Activated CD4-positive, alpha-beta memory T cell treated with anti-CD3 and anti-CD28 coated beads, Interleukin-2, amount 10 ng/mL, durations not matched to agents 7 days and 5 days (primary cell): Measurements from ENCODE around the gene SF3B1. TPM values are rescaled to one million over a fixed set of nuclear protein-coding genes. Genes with fewer than 3 reads are reported as not detected.

ENCODE experiments used
- CTCF ChIA-PET: fragments of 350-600 bp; sonication (Branson Sonifier 250); formaldehyde crosslinking; loops from one replicate; lab custom pipeline; 2021; ENCODE audit warnings: antibody characterized with exemption, inconsistent platforms; lab: Charles Lee
- POLR2A ChIA-PET: fragments of 350-600 bp; sonication (Branson Sonifier 250); formaldehyde crosslinking; loops from one replicate; lab custom pipeline; 2021; ENCODE audit warnings: antibody characterized with exemption; lab: Charles Lee
- DNase-seq: peaks from one replicate; pipeline ENCODE4 v3.0.0-alpha.2; 2020
- H3K27ac Mint-ChIP-seq: one replicate; pipeline ENCODE4 v1.8.0; 2021; ENCODE audit warnings: mild to moderate bottlenecking, mixed read lengths
- H3K27me3 Mint-ChIP-seq: one replicate; pipeline ENCODE4 v1.8.0; 2021; ENCODE audit warnings: mixed read lengths
- H3K36me3 Mint-ChIP-seq: one replicate; pipeline ENCODE4 v1.8.0; 2021; ENCODE audit warnings: low read depth, mixed read lengths
- H3K4me1 Mint-ChIP-seq: one replicate; pipeline ENCODE4 v1.8.0; 2021; ENCODE audit warnings: mixed read lengths
- H3K4me3 Mint-ChIP-seq: one replicate; pipeline ENCODE4 v1.8.0; 2021; ENCODE audit warnings: mild to moderate bottlenecking, mixed read lengths
- H3K9me3 Mint-ChIP-seq: one replicate; pipeline ENCODE4 v1.8.0; 2021; ENCODE audit warnings: mixed read lengths
- total RNA-seq, 2 experiments: library from RNA; stranded (reverse); gene quantifications; one replicate each; pipeline ENCODE4 v1.2.3, GENCODE V29; 2021

SF3B1 gene
- total RNA-seq, 2 experiments from 2014 or later: 292 to 304 TPM

- ChIA-PET POLR2A (interaction anchor here (0.8 to 8.3 kb wide), 4 partner anchors 10 to 84 kb away, joined by 3 to 176 read pairs (median 86); partner anchors contain the start of genes COQ10B, HSPD1, HSPE1 and MOB4), CTCF (interaction anchor here (0.7 to 2.9 kb wide), 2 partner anchors 21 to 417 kb away, joined by 3 to 10 read pairs; partner anchors contain the start of gene COQ10B)
- DNase-seq: peak; percentile 9
- H3K9me3 Mint-ChIP-seq: no peaks in the 10 kb centered on the region
- peaks cover 69% of the 10 kb centered on the region for H3K4me1 Mint-ChIP-seq
- no peaks in the 10 kb centered on the region for H3K27me3 Mint-ChIP-seq
- peak overlapping the region; percentile 34 for H3K27ac Mint-ChIP-seq
- H3K4me3 Mint-ChIP-seq: peak overlapping the region; percentile 84
- peaks cover 50% of the 10 kb centered on the region for H3K36me3 Mint-ChIP-seq
Observed at GRCh38 chr2:197431858-197432257, 3.0 kb downstream of the SF3B1 start.

- peaks cover 44% of the 10 kb centered on the region for H3K36me3 Mint-ChIP-seq
- H3K9me3 Mint-ChIP-seq: no peaks in the 10 kb centered on the region
- no peak overlapping the region for H3K4me3 Mint-ChIP-seq
- H3K4me1 Mint-ChIP-seq: peaks cover 72% of the 10 kb centered on the region
- H3K27ac Mint-ChIP-seq: no peak overlapping the region
- ChIA-PET CTCF (no interaction called here), POLR2A (interaction anchor here (1.0 to 8.3 kb wide), 2 partner anchors 25 to 71 kb away, joined by 4 to 115 read pairs; partner anchors contain the start of genes COQ10B, HSPD1 and HSPE1)
- no peak for DNase-seq
- H3K27me3 Mint-ChIP-seq: no peaks in the 10 kb centered on the region
Observed at GRCh38 chr2:197427986-197428385, 6.8 kb downstream of the SF3B1 start.

- peaks cover 41% of the 10 kb centered on the region for H3K36me3 Mint-ChIP-seq
- H3K4me3 Mint-ChIP-seq: no peak overlapping the region
- no peaks in the 10 kb centered on the region for H3K9me3 Mint-ChIP-seq
- H3K4me1 Mint-ChIP-seq: peaks cover 63% of the 10 kb centered on the region
- ChIA-PET POLR2A (interaction anchor here (0.5 to 1.0 kb wide), 2 partner anchors 15 to 26 kb away, joined by 3 to 4 read pairs; partner anchors contain the start of gene COQ10B), CTCF (no interaction called here)
- DNase-seq: no peak
- H3K27ac Mint-ChIP-seq: peak overlapping the region; percentile 63
- H3K27me3 Mint-ChIP-seq: no peaks in the 10 kb centered on the region
Observed at GRCh38 chr2:197426723-197427603, 7.9 kb downstream of the SF3B1 start.

- ChIA-PET POLR2A (interaction anchor here (8.0 kb wide), 1 partner anchor 9 kb away, joined by 58 read pairs; the partner anchor contains the start of gene SF3B1), CTCF (interaction anchor here (1.1 kb wide), 1 partner anchor 33 kb away, joined by 4 read pairs; no protein-coding TSS in a partner anchor)
- DNase-seq: no peak
- Mint-ChIP-seq H3K9me3 (no peaks in the 10 kb centered on the region), H3K4me3 (no peak overlapping the region), H3K36me3 (peaks cover 40% of the 10 kb centered on the region), H3K4me1 (peaks cover 57% of the 10 kb centered on the region), H3K27ac (no peak overlapping the region), H3K27me3 (no peaks in the 10 kb centered on the region)
Observed at GRCh38 chr2:197425550-197425949, 9.3 kb downstream of the SF3B1 start.

- ChIA-PET CTCF (interaction anchor here (1.9 kb wide), 1 partner anchor 12 kb away, joined by 5 read pairs; the partner anchor contains the start of gene SF3B1), POLR2A (interaction anchor here (8.0 kb wide), 1 partner anchor 11 kb away, joined by 58 read pairs; the partner anchor contains the start of gene SF3B1)
- no peaks in the 10 kb centered on the region for H3K27me3 Mint-ChIP-seq
- no peaks in the 10 kb centered on the region for H3K9me3 Mint-ChIP-seq
- H3K27ac Mint-ChIP-seq: no peak overlapping the region
- DNase-seq: no peak
- peaks cover 39% of the 10 kb centered on the region for H3K36me3 Mint-ChIP-seq
- H3K4me3 Mint-ChIP-seq: no peak overlapping the region
- peaks cover 46% of the 10 kb centered on the region for H3K4me1 Mint-ChIP-seq
Observed at GRCh38 chr2:197423307-197423706, 11.5 kb downstream of the SF3B1 start.

GRCh38 chr2:197419438-197419837 is 15.4 kb downstream of the SF3B1 start:
- H3K4me1 Mint-ChIP-seq: peaks cover 28% of the 10 kb centered on the region
- H3K27me3 Mint-ChIP-seq: no peaks in the 10 kb centered on the region
- H3K4me3 Mint-ChIP-seq: no peak overlapping the region
- H3K9me3 Mint-ChIP-seq: no peaks in the 10 kb centered on the region
- peaks cover 58% of the 10 kb centered on the region for H3K36me3 Mint-ChIP-seq
- ChIA-PET CTCF (no interaction called here), POLR2A (interaction anchor here (1.1 to 8.0 kb wide), 2 partner anchors 15 to 34 kb away, joined by 3 to 58 read pairs; partner anchors contain the start of genes COQ10B and SF3B1)
- DNase-seq: no peak
- H3K27ac Mint-ChIP-seq: peak overlapping the region; percentile 9

- Mint-ChIP-seq H3K36me3 (peaks cover 62% of the 10 kb centered on the region), H3K4me3 (no peak overlapping the region), H3K27me3 (no peaks in the 10 kb centered on the region), H3K27ac (no peak overlapping the region), H3K9me3 (no peaks in the 10 kb centered on the region), H3K4me1 (peaks cover 16% of the 10 kb centered on the region)
- ChIA-PET POLR2A (no interaction called here), CTCF (no interaction called here)
- no peak for DNase-seq
Observed at GRCh38 chr2:197416268-197416667, 18.6 kb downstream of the SF3B1 start.

GRCh38 chr2:197414515-197414914 is 20.3 kb downstream of the SF3B1 start:
- Mint-ChIP-seq H3K9me3 (no peaks in the 10 kb centered on the region), H3K27me3 (no peaks in the 10 kb centered on the region), H3K27ac (no peak overlapping the region), H3K36me3 (peaks cover 64% of the 10 kb centered on the region), H3K4me3 (no peak overlapping the region), H3K4me1 (peaks cover 6% of the 10 kb centered on the region)
- CTCF ChIA-PET: no interaction called here
- no peak for DNase-seq
- POLR2A ChIA-PET: interaction anchor here (1.0 to 1.4 kb wide), 2 partner anchors 20 to 427 kb away, joined by 3 to 5 read pairs; partner anchors contain the start of gene SF3B1

- CTCF ChIA-PET: no interaction called here
Observed at GRCh38 chr2:197414039-197414438, 20.8 kb downstream of the SF3B1 start.

GRCh38 chr2:197405582-197405981 is 29.2 kb downstream of the SF3B1 start:
- POLR2A ChIA-PET: no interaction called here

More at GRCh38 chr2:197414039-197414438, 20.8 kb downstream of the SF3B1 start:
- no peak overlapping the region for H3K4me3 Mint-ChIP-seq
- no peak overlapping the region for H3K27ac Mint-ChIP-seq
- H3K27me3 Mint-ChIP-seq: no peaks in the 10 kb centered on the region
- no peaks in the 10 kb centered on the region for H3K9me3 Mint-ChIP-seq
- no peak for DNase-seq
- POLR2A ChIA-PET: no interaction called here
- H3K4me1 Mint-ChIP-seq: peaks cover 2% of the 10 kb centered on the region
- peaks cover 65% of the 10 kb centered on the region for H3K36me3 Mint-ChIP-seq

GRCh38 chr2:197399887-197400540 is 34.8 kb downstream of the SF3B1 start:
- DNase-seq: no peak
- Mint-ChIP-seq H3K9me3 (no peaks in the 10 kb centered on the region), H3K36me3 (peaks cover 82% of the 10 kb centered on the region), H3K27me3 (no peaks in the 10 kb centered on the region), H3K27ac (no peak overlapping the region), H3K4me3 (no peak overlapping the region), H3K4me1 (no peaks in the 10 kb centered on the region)
- ChIA-PET CTCF (interaction anchor here (0.9 kb wide), 1 partner anchor 10 kb away, joined by 3 read pairs; no protein-coding TSS in a partner anchor), POLR2A (no interaction called here)

More at GRCh38 chr2:197405582-197405981, 29.2 kb downstream of the SF3B1 start:
- DNase-seq: no peak
- Mint-ChIP-seq H3K27ac (no peak overlapping the region), H3K36me3 (peaks cover 75% of the 10 kb centered on the region), H3K27me3 (no peaks in the 10 kb centered on the region), H3K9me3 (no peaks in the 10 kb centered on the region), H3K4me3 (no peak overlapping the region), H3K4me1 (no peaks in the 10 kb centered on the region)
- CTCF ChIA-PET: interaction anchor here (0.5 to 1.1 kb wide), 2 partner anchors 67 to 551 kb away, joined by 3 to 4 read pairs; no protein-coding TSS in a partner anchor

- H3K4me3 Mint-ChIP-seq: no peak overlapping the region
- CTCF ChIA-PET: interaction anchor here (1.1 kb wide), 1 partner anchor 231 kb away, joined by 3 read pairs; no protein-coding TSS in a partner anchor
- no peaks in the 10 kb centered on the region for H3K27me3 Mint-ChIP-seq
- POLR2A ChIA-PET: no interaction called here
- DNase-seq: no peak
- H3K9me3 Mint-ChIP-seq: no peaks in the 10 kb centered on the region
- no peak overlapping the region for H3K27ac Mint-ChIP-seq
- no peaks in the 10 kb centered on the region for H3K4me1 Mint-ChIP-seq
- peaks cover 83% of the 10 kb centered on the region for H3K36me3 Mint-ChIP-seq
Observed at GRCh38 chr2:197398913-197399312, 35.9 kb downstream of the SF3B1 start.
